SK-N-SH (cell line): ENCODE measurements around the gene ZNF614.

Experiments used
- CHD2 ChIP-seq: fragments of 150-350 bp; IDR thresholded peaks from 2 replicates; pipeline ENCODE4 v1.6.1; 2018; ENCODE audit warnings: low read length; ENCODE audit not compliant: partially characterized antibody
- CTCF ChIP-seq: fragments of 200-600 bp; sonication (generic); IDR thresholded peaks from 2 replicates; pipeline ENCODE4 v1.6.1; 2017; ENCODE audit warnings: antibody characterized with exemption, mild to moderate bottlenecking, moderate library complexity
- EP300 ChIP-seq, 2 experiments: IDR thresholded peaks; 2 replicates each; pipeline versions ENCODE4 v1.4.0 to v1.6.1; 2012; ENCODE audit warnings: borderline replicate concordance in 1 of 2, low read depth in 1 of 2, low read length in 1 of 2
- EZH2phosphoT487 ChIP-seq: fragments of 200-600 bp; sonication (generic); IDR thresholded peaks from 2 replicates; pipeline ENCODE4 v1.6.1; 2017; ENCODE audit warnings: low read depth, mixed run types, mild to moderate bottlenecking, antibody characterized with exemption, moderate library complexity, borderline replicate concordance
- NFIC ChIP-seq: IDR thresholded peaks from 2 replicates; pipeline ENCODE4 v1.4.0; 2012; ENCODE audit warnings: borderline replicate concordance
- POLR2AphosphoS5 ChIP-seq: IDR thresholded peaks from 2 replicates; pipeline ENCODE4 v1.6.1; 2012; ENCODE audit warnings: low read depth, low read length
- REST ChIP-seq: IDR thresholded peaks from 2 replicates; pipeline ENCODE4 v1.6.1; 2012; ENCODE audit warnings: mild to moderate bottlenecking, low read depth, low read length, moderate library complexity
- RXRA ChIP-seq: IDR thresholded peaks from 2 replicates; pipeline ENCODE4 v1.4.0; 2012; ENCODE audit warnings: low read depth, mild to moderate bottlenecking, borderline replicate concordance
- TEAD4 ChIP-seq: IDR thresholded peaks from 2 replicates; pipeline ENCODE4 v1.4.0; 2012; ENCODE audit warnings: mild to moderate bottlenecking, borderline replicate concordance; ENCODE audit not compliant: insufficient read depth
- ZBTB33 ChIP-seq: IDR thresholded peaks from 2 replicates; pipeline ENCODE4 v1.4.0; 2012; ENCODE audit warnings: low read depth, borderline replicate concordance

GRCh38 chr19:51993422-51993821 lies 34.8 kb downstream of the ZNF614 start:
- TF ChIP-seq ZBTB33 (no peak), RXRA (no peak), CHD2 (no peak), TEAD4 (no peak), NFIC (no peak), CTCF (no peak), EZH2phosphoT487 (no peak), EP300 (IDR thresholded peaks at IDR 0.05; ENCODE audit: borderline replicate concordance in 1 of 2, low read depth in 1 of 2, low read length in 1 of 2) (no peak), POLR2AphosphoS5 (no peak), REST (no peak)
